Activated CD4-positive, alpha-beta T cell treated with anti-CD3 and anti-CD28 coated beads for 4 hours (primary cell): Measurements from ENCODE around the gene SLFN11.
"Not testable (repeated sequence)": the region's sequence is repeated elsewhere in the genome, so short reads cannot be mapped to it uniquely, and the experiment has no call there.

ENCODE experiments used
- DNase-seq, 2 donors: peaks; one replicate each; pipeline ENCODE4 v3.0.0-alpha.2; 2020

SLFN11 gene

DNA sequence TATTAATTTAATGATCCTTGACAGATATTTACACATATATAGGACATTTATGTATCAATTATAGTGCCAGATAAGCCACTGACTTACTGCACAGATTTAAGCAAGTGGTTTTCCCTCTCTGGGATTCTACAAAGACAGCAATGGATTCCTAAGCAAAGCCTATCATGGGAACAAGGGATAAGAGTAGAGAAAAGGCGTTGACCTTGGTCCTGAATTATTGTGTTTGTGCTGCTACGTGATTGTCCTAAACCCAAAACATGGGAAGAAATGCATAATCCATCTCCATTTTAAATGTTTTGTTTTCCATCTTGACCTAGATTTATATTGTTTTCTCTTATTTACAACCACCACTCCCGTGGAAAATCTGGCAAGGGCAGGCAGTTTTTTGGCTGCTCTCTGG, 14.0 kb downstream of the SLFN11 start:
- no peak for DNase-seq

DNA sequence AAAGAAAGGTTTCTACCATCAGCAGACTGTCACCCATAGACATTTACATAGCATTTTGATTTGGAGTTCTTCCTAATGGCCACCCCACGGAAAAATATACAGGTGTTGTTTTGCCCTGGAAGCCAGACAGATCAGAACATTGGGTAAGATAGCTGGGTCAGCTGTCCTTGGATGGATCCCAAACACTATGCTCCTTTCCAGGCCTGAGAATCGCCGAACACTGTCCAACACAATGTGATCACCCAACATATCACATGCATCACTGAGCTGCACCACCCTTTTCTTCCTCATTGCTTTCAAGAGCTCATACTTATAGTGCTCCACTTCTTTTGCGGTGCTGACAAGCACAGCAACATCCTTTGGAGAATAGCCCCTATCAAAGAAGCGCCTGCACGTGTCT, 21.1 kb downstream of the SLFN11 start:
- DNase-seq: no peak

DNA sequence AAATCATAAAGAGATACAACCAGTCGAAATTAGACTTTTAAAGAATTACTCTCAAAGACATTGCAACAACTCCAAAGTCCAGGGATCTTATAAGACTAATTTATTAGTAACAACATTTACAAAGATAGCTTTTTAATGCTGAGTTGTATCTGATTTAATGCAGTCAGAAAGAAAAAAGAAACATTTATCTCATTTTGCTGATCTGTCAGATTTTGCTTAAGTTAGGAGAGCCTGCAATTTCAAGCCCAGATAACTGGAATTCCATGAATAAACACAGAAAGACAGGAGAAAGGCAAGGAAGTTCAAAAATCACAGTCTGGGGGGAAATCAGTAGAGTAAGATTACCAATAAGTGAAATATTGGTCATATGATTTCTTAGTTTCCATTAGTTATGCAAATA, 22.9 kb downstream of the SLFN11 start:
- no peak for DNase-seq

DNA sequence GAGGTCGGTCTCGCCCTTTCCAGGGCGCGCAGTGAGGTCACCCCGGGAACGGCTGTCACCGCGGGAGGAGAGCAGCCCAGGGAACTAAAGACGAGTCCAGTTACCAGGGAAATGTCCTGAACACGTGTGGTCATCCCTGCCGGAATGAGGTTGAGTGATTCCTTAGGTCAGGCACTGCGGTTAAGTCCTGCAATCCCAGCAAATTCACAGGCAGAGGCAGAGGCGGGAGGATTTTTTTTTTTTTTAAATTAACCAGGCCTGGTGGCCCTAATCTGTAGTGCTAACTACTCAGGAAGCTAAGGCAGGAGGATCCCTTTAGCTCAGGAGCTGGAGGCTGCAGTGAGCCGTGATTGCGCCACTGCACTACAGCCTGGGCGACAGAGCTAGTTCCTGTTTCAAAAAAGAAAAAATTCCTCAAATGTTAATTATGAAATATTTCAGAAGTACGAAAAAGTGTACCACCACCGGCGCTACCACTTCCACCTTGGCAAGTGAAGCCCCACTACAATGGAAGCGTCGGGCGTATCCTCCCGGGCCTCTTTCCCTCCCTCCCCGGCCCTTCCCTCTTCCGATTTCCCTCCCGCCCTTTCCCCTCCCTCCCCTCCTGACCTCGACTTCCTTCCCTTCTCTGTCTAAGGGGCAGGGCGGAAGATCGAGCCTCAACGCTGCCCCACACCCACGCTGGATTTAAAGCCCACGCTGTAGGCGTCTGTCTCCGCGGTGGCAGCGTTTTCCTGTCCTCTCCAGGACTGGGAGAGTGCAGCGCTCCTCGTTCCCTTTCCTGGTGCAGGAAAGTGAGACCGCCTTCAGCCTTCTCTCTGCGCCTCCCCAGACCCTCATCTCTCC, 27.3 kb downstream of the SLFN11 start:
- peak; percentile 14 to 20 for DNase-seq

DNA sequence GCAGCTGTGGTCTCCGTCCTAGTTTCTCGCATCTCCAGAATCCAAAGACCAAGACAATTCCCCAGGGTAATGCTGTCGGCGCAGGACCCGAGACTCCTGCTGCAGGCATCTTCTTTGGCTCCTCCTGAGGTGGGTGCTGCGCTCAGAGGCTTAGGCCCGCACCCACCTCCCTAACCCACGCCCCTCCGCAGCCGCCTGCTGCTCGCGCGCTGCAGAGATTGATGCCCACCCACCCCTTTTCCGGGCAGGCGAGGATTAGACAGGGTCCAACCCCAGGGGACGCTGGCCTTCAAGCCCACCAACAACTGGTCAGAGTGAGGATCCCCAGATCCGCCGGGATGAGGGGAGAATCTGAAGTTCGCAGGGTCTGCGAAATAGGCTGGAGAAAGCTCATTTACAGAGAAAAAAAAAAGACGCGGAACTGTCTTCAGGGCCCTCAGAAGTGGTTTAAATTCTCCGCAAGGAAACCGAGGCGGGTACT, 27.9 kb downstream of the SLFN11 start:
- DNase-seq: no peak

DNA sequence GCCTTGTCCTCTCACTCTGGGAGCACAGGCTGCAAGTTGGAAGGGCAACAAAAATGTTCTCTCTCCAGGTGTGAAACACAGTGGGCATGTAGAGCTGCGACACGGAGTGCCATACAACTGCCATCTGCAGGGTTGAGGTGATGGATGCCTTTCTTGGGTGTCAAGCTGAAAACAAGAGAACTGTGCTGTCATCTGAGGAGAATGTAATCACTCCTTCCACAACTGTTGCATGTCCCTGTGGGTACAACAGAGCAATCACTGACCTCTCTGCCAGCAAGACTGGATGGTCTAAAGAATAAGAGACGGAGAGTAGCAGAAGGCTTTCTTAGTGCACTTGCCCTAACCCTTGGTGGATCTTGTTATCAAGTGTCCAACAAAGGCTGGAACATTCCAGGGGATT, 29.2 kb downstream of the SLFN11 start:
- DNase-seq: no peak

DNA sequence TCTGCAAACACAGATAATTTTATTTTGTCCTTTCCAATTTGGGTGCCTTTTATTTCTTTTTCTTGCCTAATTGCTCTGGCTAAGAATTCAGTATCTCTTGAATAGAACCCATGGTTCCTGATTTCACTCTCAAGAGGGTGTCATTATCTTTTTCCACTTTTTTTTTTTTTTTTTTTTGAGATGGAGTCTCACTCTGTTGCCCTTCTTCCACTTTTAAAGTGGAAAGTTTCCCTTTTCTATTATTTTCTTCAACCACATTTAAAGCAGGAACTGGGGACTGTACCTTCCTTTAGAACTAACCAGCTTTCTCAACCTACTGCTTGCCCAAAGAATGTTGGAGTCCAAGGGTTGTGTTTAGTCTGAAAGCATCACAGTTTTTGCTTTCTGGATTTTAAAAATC, 31.1 kb downstream of the SLFN11 start:
- no peak for DNase-seq

DNA sequence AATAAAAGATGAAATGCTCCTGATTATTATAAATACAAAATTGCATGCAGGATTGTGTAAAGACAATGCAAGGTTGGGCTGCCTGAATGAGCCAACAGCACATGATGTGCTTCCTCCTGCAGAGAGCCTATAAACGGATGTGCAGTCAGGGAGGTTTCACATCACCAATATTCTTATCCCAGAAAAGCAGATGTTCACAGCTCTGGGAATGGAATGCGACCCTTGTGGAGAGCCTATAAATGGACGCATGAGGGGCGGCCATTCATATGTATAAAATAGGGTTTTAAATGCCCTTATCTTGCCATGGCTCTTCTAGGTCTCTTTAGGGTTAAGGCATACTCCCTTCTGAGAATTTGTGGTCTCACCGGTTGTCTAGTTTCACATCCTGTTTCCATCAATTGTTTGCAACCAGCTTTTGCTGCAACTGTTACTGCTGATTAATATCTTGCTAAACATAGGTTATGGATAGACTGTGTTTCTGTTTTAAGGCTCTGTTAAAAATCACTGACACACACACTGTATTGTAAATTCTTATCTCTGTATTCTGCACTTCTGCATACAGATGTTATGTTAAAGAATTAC, 31.9 kb downstream of the SLFN11 start:
- DNase-seq: peak in 1 of 2 donors; percentile 9

DNA sequence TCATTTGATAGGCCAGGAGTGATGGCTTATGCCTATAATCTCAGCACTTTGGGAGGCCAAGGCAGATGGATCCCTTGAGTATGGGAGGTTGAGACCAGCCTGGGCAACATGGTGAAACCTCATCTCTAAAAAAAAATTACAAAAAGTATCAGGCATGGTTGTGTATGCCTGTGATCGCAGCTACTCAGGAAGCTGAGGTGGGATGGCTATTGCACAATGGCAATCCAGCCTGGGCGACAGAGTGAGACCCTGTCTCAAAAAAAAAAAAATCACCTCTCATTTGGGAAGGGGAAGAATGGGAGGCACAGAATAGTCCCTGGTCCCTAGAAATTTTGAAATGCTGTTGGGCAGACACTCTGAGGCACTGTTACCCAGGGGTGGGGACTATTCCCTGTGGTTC, 35.2 kb downstream of the SLFN11 start:
- no peak for DNase-seq

DNA sequence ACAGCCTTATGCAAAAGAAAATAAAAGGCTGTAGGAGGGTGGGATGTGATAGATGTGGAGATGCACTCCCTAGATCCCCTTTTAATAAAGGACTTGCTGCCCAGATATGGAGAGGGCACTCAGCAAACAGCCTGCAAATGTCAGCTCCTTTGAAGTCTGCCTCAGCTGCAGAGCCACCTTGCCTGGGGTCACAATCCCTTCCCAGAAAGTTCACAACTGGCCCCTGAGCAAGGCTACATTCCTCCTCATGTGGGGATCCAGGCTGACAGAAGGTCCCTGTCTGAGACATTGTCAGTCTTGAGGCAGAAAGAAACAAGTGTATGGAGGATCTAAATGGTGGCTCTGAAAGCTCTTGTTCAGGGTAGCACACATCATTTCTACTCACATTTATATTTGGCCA, 36.1 kb downstream of the SLFN11 start:
- no peak for DNase-seq

DNA sequence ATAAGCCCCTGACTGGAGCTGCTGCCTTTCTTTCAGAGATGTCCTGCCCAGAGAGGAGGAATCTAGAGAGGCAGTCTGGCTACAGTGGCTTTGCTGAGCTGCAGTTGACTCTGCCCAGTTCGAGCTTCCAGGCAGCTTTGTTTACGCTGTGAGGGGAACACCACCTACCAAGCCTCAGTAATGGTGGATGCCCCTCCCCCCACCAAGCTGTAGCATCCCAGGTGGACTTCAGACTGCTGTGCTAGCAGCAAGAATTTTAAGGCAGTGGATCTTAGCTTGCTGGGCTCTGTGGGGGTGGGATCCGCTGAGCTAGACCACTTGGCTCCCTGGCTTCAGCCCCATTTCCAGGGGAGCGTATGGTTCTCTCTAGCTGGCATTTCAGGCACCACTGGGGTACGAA, 39.8 kb downstream of the SLFN11 start:
- DNase-seq: not testable (repeated sequence)

DNA sequence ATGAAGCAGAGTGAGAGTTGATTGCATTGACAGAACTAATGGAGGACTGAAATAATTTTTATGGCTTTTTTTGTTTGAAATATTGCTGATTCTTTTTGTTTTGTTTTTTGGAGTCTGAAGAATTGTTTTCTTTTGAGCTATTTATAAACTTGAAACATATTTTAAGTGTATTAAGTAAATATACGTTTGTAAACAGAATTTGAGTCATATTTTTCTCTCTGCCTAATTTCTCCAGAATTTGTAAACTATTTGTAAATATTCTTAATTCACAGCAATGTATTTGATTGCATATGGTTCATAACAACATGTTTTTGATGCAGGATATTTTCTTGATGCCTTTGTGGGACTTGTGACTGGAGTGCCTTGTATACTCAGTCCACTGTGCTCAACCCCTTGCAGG, 50.7 kb downstream of the SLFN11 start:
- no peak for DNase-seq

DNA sequence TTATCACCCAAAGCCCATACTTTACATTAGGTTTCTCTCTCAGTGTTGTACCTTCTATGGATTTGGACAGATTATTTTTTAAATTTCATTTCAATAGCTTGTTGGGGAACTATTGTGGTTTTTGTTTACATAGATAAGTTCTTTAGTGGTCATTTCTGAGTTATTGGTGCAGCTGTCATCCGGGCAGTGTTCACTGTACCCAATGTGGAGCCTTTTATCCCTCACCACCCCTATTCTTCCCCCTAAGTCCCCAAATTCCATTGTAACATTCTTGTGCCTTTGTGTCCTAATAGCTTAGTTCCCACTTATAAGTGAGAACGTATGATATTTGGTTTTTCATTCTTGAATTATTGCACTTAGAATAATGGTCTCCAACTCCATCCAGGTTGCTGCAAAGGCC, 57.5 kb downstream of the SLFN11 start:
- no peak for DNase-seq

DNA sequence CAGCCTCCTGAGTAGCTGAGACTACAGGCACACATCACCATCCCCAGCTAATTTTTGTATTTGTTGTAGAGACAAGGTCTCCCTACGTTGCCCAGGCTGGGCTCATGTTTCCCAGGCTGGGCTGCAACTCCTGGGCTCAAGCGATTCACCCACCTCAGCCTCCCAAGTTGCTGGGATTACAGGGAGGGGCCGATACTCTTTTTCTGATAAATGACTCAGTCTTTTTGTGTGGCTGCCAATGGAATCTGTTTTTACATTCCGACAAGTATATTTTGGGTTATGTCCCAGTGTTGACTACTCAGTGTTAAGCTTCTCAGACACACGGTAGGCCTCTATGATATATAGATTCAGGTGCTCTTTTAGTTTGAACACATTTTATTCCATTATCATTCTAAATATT, 58.1 kb downstream of the SLFN11 start:
- no peak for DNase-seq

DNA sequence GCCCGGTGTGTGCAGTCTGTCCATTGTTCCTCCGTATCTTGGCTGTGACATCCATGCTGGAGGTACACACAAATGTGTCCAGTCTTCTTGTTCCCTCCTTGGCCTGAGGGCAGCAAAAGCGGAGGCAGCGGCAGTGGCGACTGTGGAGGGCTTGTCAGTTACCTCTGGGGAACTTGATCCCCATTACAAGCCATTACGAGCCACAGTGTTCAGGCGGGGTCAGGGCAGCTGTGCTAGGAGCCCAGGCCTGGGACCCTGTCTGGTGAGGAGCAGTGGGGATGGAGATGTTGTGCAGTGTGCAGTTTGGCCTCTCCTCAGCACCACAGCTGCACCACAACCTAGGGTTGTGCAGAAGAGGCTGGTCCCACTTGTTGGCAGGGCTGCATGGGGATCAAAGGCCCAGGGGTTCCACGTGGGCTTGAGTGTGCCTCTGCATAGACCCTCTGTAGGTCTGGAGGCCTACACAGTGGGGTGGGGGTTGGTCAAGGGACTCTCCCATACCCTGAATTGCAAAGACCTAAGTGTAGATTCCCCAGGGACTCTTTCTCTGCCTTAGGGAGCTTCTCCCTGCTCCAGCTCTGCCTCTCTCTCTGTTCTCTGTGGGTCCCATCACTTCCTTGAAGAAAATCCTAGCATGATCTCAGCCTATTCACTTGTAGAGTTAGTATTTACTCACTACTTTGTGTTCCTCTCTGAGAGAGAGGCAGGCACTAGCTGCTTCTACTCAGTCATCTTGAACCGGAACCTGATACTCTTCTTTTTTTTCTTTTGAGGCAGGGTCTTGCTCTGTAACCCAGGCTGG, 58.8 kb downstream of the SLFN11 start:
- DNase-seq: no peak

DNA sequence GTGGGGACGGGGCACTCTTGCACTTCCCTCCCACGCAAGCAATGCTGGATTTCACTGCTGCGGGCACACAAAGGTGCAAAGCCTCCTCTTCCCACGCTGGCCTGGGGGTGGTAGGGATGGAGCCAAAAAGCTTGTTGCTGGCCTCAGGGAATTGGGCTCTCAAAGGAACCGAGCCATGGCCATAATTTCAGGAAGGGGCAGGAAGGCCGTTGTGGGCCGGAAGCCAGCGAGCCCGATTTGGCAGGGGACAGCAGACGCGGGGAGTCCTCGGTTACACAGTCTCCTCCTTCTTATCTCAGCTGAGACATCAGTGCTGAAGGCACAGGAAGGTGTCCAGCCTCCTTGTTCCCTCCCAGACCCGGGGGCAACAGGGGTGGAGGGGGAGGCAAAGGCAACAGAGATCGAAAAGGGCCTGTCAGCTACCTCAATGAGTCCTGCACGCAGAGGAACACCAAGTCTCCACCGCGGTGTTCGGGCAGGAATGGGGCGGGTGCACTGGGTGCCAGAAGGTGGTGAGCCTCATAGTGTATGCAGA, 59.5 kb downstream of the SLFN11 start:
- DNase-seq: peak in 1 of 2 donors; percentile 6

DNA sequence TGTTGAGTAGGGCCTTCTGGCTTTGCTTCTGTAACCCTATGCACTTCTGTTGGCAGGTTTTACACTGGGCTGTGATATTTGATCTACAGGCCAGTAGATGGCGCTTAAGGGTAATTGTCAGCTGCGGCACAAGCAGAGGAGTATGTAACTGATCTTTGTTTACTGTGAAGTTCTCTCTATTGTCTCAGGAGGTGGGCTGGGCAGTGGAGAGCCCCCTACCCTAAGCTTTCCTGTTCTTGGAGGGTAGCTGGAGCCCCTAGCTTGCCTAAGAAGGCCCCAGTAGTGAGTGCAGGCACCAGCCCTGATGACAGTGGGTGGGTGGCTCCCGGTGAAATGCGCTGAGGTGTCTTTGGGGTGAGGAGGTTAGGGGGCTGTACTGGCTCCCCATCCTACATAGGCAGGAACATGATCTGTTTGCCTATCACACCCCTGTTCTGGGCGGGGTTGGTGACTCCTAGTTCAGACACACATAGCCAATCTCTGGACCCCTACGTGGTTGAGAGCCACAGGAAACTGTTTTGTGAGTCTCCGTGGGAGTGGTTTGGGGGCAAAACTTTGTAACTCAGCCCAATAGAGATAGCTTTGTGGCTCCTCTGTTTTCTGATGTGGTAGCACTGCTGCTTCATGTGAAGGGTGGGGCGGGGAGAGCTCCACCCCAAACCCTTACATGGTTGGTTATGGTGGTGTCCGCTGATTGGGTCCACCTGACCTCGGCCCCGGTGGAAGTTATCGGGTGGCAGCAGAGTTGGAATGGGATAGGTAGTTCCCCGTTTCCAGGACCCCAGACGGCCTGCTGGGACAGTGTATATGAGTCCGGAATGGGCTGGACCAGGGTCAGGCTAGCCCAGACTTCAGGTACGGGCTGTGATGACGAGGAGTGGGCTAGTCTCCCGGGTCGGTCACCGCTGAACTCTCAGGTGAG, 60.4 kb downstream of the SLFN11 start:
- DNase-seq: peak; percentile 65 to 74

DNA sequence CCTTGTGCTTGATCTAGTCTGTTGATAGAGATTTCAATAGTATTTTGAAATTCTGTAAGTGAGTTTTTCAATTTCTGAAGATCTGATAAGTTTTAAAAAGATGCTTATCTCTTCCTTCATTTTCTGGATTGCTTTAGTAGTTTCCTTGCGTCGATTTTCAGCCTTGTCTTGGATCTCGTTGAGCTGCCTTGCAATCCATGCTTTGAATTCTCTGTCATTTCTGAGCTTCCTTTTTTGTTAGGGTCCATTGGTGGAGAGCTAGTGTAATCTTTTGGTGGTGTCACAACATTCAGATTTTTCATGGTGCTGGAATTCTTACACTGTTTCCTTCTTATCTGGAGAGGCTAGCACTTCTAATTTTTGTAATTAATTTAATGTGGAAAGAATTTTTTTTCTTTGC, 61.1 kb downstream of the SLFN11 start:
- DNase-seq: no peak

DNA sequence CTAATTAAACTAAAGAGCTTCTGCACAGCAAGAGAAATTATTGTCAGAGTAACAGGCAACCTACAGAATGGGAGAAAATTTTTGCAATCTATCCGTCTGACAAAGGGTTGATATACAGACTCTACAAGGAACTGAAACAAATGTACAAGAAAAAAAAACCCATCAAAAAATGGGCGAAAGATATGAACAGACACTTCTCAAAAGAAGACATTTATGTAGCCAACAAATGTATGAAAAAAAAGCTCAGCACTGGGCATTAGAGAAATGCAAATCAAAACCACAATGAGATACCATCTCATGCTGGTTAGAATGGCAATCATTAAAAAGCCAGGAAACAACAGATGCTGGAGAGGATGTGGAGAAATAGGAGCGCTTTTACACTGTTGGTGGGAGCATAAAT, 64.1 kb downstream of the SLFN11 start:
- not testable (repeated sequence) for DNase-seq
